Hepatocyte (in vitro differentiated cells): ENCODE measurements around the gene P4HB. TPM values are rescaled to one million over a fixed set of nuclear protein-coding genes. Genes with fewer than 3 reads are reported as not detected.
A peak's percentile ranks its signal among the peaks of the same experiment; 100 is the strongest.

Experiments used
- DNase-seq: peaks from one replicate; pipeline ENCODE4 v3.0.0-alpha.2; 2016; ENCODE audit warnings: low spot score
- H2AFZ ChIP-seq: fragments of 200-600 bp; sonication (generic); 2 replicates; pipeline ENCODE4 v1.6.0; 2016; ENCODE audit warnings: antibody characterized with exemption, mild to moderate bottlenecking
- H3K27ac ChIP-seq: fragments of 200-600 bp; sonication (generic); 2 replicates; pipeline ENCODE4 v1.5.1; 2016; ENCODE audit warnings: mild to moderate bottlenecking
- H3K27me3 ChIP-seq: fragments of 200-600 bp; sonication (generic); 2 replicates; pipeline ENCODE4 v1.6.1; 2016
- H3K36me3 ChIP-seq: fragments of 200-600 bp; sonication (generic); replicated peaks from 2 replicates; pipeline ENCODE4 v1.5.1; 2016; ENCODE audit warnings: low read depth; ENCODE audit not compliant: insufficient read depth
- H3K4me1 ChIP-seq: fragments of 200-600 bp; sonication (generic); 2 replicates; pipeline ENCODE4 v1.5.1; 2016; ENCODE audit warnings: mild to moderate bottlenecking, moderate library complexity; ENCODE audit not compliant: insufficient read depth
- H3K4me2 ChIP-seq: fragments of 200-600 bp; sonication (generic); 2 replicates; pipeline ENCODE4 v1.6.0; 2016
- H3K4me3 ChIP-seq: fragments of 200-600 bp; sonication (generic); 2 replicates; pipeline ENCODE4 v1.5.1; 2016; ENCODE audit warnings: mild to moderate bottlenecking
- H3K79me2 ChIP-seq: fragments of 200-600 bp; sonication (generic); 2 replicates; pipeline ENCODE4 v1.6.0; 2017; ENCODE audit warnings: mild to moderate bottlenecking
- H3K9me2 ChIP-seq: fragments of 200-600 bp; sonication (generic); replicated peaks from 2 replicates; pipeline ENCODE4 v1.6.0; 2017; ENCODE audit warnings: mild to moderate bottlenecking; ENCODE audit not compliant: insufficient read depth
- H3K9me3 ChIP-seq: fragments of 200-600 bp; sonication (generic); 2 replicates; pipeline ENCODE4 v1.5.1; 2016; ENCODE audit warnings: low read depth, mild to moderate bottlenecking
- H4K20me1 ChIP-seq: fragments of 200-600 bp; sonication (generic); 2 replicates; pipeline ENCODE4 v1.6.0; 2016; ENCODE audit warnings: mild to moderate bottlenecking; ENCODE audit not compliant: insufficient read depth, poor library complexity, severe bottlenecking
- CTCF ChIP-seq: fragments of 200-600 bp; sonication (generic); IDR thresholded peaks from 2 replicates; pipeline ENCODE4 v1.5.1; 2016; ENCODE audit warnings: antibody characterized with exemption, mild to moderate bottlenecking; ENCODE audit not compliant: poor library complexity
- EZH2 ChIP-seq: fragments of 200-600 bp; sonication (generic); IDR thresholded peaks from 2 replicates; pipeline ENCODE4 v1.6.1; 2016; ENCODE audit warnings: antibody characterized with exemption, mild to moderate bottlenecking, borderline replicate concordance
- EZH2phosphoT487 ChIP-seq: fragments of 200-600 bp; sonication (generic); IDR thresholded peaks from one replicate; pipeline ENCODE4 v1.6.1; 2018; ENCODE audit warnings: antibody characterized with exemption, mild to moderate bottlenecking, low read depth, moderate library complexity; ENCODE audit not compliant: unreplicated experiment, severe bottlenecking
- WGBS: methylation state at CpG from one replicate; pipeline ENCODE4 v1.1.6; 2016; ENCODE audit warnings: low lambda C conversion rate; ENCODE audit errors: missing lambda C conversion rate; 5-methylcytosine and 5-hydroxymethylcytosine counted together
- polyA plus RNA-seq: library from polyadenylated mRNA; unstranded; fragments of >200 nt; fragmentation: Nextera tagmentation; extraction: Ambion mirVana; gene quantifications from 2 replicates; pipeline ENCODE4 v1.2.1, GENCODE V29; 2016
- total RNA-seq: library from RNA; depleted of rRNA; stranded (reverse); fragments of >200 nt; gene quantifications from 2 replicates; pipeline ENCODE4 v1.2.3, GENCODE V29; 2014

Gene P4HB
- total and polyA plus RNA-seq, 2 experiments from 2014 or later, result 1,240 to 1,316 TPM

- Histone ChIP-seq H3K9me3 (no peaks in the 10 kb centered on the region), H3K4me1 (no peaks in the 10 kb centered on the region), H3K4me3 (no peak overlapping the region), H2AFZ (no peak overlapping the region), H3K9me2 (no peaks in the 10 kb centered on the region), H4K20me1 (no peaks in the 10 kb centered on the region), H3K4me2 (peak overlapping the region; percentile 84), H3K27me3 (peaks cover 72% of the 10 kb centered on the region), H3K79me2 (no peaks in the 10 kb centered on the region), H3K36me3 (no peaks in the 10 kb centered on the region), H3K27ac (no peak overlapping the region)
- WGBS, result 20% methylated on average over 45 of the region's 65 CpGs
- peak; percentile 94 for TF ChIP-seq EZH2
- TF ChIP-seq CTCF, result no peak
- TF ChIP-seq EZH2phosphoT487, result peak; percentile 11
- no peak for DNase-seq
Measured at GRCh38 chr17:81804559-81805399, 55.6 kb downstream of the P4HB start.

GRCh38 chr17:81803728-81804558 is 56.4 kb downstream of the P4HB start, which contains the start of gene GCGR:
Gene GCGR (plus strand): TSS chr17:81804150. CDS start chr17:81809019, 4,869 bp downstream.
- Histone ChIP-seq H3K79me2 (no peaks in the 10 kb centered on the region), H2AFZ (no peak within 1 kb of the TSS), H3K27ac (no peak within 1 kb of the TSS), H3K9me2 (no peaks in the 10 kb centered on the region), H3K4me1 (no peaks in the 10 kb centered on the region), H3K27me3 (peaks cover 73% of the 10 kb centered on the region), H4K20me1 (no peaks in the 10 kb centered on the region), H3K9me3 (no peaks in the 10 kb centered on the region), H3K4me2 (peak within 1 kb of the TSS; percentile 84), H3K36me3 (no peaks in the 10 kb centered on the region), H3K4me3 (no peak within 1 kb of the TSS)
- DNase-seq, result no peak
- peak; percentile 34 for TF ChIP-seq EZH2
- peak; percentile 64 for TF ChIP-seq EZH2phosphoT487
- no peak for TF ChIP-seq CTCF
- 2% methylated on average over 11 of the region's 110 CpGs for WGBS

GRCh38 chr17:81802856-81803643 is 57.3 kb downstream of the P4HB start:
- Histone ChIP-seq H4K20me1 (no peaks in the 10 kb centered on the region), H2AFZ (no peak overlapping the region), H3K79me2 (no peaks in the 10 kb centered on the region), H3K9me3 (no peaks in the 10 kb centered on the region), H3K27ac (no peak overlapping the region), H3K27me3 (peaks cover 72% of the 10 kb centered on the region), H3K4me3 (no peak overlapping the region), H3K4me1 (no peaks in the 10 kb centered on the region), H3K9me2 (no peaks in the 10 kb centered on the region), H3K4me2 (peak overlapping the region; percentile 84), H3K36me3 (no peaks in the 10 kb centered on the region)
- DNase-seq, result no peak
- TF ChIP-seq EZH2phosphoT487, result no peak
- no peak for TF ChIP-seq CTCF
- TF ChIP-seq EZH2, result peak; percentile 45
- 38% methylated on average over 21 of the region's 26 CpGs for WGBS
